GM12891 (cell line): ENCODE data around the gene DALRD3.
A peak's percentile ranks its signal among the peaks of the same experiment; 100 is the strongest.

Experiments used
- PAX5 ChIP-seq: IDR thresholded peaks from 2 replicates; pipeline ENCODE4 v1.6.1; 2011; ENCODE audit warnings: low read length, moderate library complexity, mild to moderate bottlenecking; ENCODE audit not compliant: insufficient read depth, severe bottlenecking
- POLR2A ChIP-seq: IDR thresholded peaks from 2 replicates; pipeline ENCODE4 v1.6.1; 2011; ENCODE audit warnings: low read depth, low read length, control low read depth
- POLR2AphosphoS5 ChIP-seq: IDR thresholded peaks from 2 replicates; pipeline ENCODE4 v1.6.1; 2011; ENCODE audit warnings: low read depth, low read length, control low read depth
- SPI1 ChIP-seq: IDR thresholded peaks from 2 replicates; pipeline ENCODE4 v1.6.1; 2011; ENCODE audit warnings: low read depth, low read length, control low read depth
- TAF1 ChIP-seq: IDR thresholded peaks from 2 replicates; pipeline ENCODE4 v1.6.1; 2011; ENCODE audit warnings: low read depth, low read length, control low read depth

- no peak; the same call in none of the 2 replicates for TF ChIP-seq POLR2A
- TF ChIP-seq TAF1, result no peak
- TF ChIP-seq POLR2AphosphoS5, result peak; percentile 66; the same call in 1 of the 2 replicates
- no peak for TF ChIP-seq SPI1
- TF ChIP-seq PAX5, result no peak
Observed at GRCh38 chr3:49016414-49017228, 1.8 kb downstream of the DALRD3 start.
